Left hindlimb (tissue), 1 donor: ENCODE results near the gene PDE4DIP.
"Not testable (repeated sequence)": the region's sequence is repeated elsewhere in the genome, so short reads cannot be mapped to it uniquely, and the experiment has no call there.

Experiments used
- DNase-seq: peaks from one replicate; pipeline ENCODE4 v3.0.0-alpha.2; 2018

Gene PDE4DIP

GRCh38 chr1:148874408-148875388 lies 30.5 kb downstream of the PDE4DIP start:
- DNase-seq, result not testable (repeated sequence)

GRCh38 chr1:148879812-148880416 lies 35.7 kb downstream of the PDE4DIP start:
- not testable (repeated sequence) for DNase-seq

GRCh38 chr1:148881261-148881660 lies 37.0 kb downstream of the PDE4DIP start:
- not testable (repeated sequence) for DNase-seq

GRCh38 chr1:148885219-148885618 lies 41.0 kb downstream of the PDE4DIP start:
- not testable (repeated sequence) for DNase-seq

- not testable (repeated sequence) for DNase-seq
Measured at GRCh38 chr1:148886293-148886692, 42.1 kb downstream of the PDE4DIP start.

GRCh38 chr1:148888597-148888996 lies 44.4 kb downstream of the PDE4DIP start:
- DNase-seq, result not testable (repeated sequence)

- DNase-seq, result not testable (repeated sequence)
Measured at GRCh38 chr1:148889267-148890074, 45.2 kb downstream of the PDE4DIP start.

- DNase-seq, result not testable (repeated sequence)
Measured at GRCh38 chr1:148890075-148890568, 45.9 kb downstream of the PDE4DIP start.

- DNase-seq, result not testable (repeated sequence)
Measured at GRCh38 chr1:148894360-148895352, 50.4 kb downstream of the PDE4DIP start.

- not testable (repeated sequence) for DNase-seq
Measured at GRCh38 chr1:148900026-148900425, 55.8 kb downstream of the PDE4DIP start.

- not testable (repeated sequence) for DNase-seq
Measured at GRCh38 chr1:148900691-148901090, 56.5 kb downstream of the PDE4DIP start.

- not testable (repeated sequence) for DNase-seq
Measured at GRCh38 chr1:148901150-148901952, 57.1 kb downstream of the PDE4DIP start.

GRCh38 chr1:148901953-148902341 lies 57.7 kb downstream of the PDE4DIP start:
- not testable (repeated sequence) for DNase-seq

- not testable (repeated sequence) for DNase-seq
Measured at GRCh38 chr1:148909219-148909826, 65.1 kb downstream of the PDE4DIP start.

GRCh38 chr1:148911303-148911928 lies 67.2 kb downstream of the PDE4DIP start:
- not testable (repeated sequence) for DNase-seq

- DNase-seq, result not testable (repeated sequence)
Measured at GRCh38 chr1:148916222-148916621, 72.0 kb downstream of the PDE4DIP start.

GRCh38 chr1:148916695-148917348 lies 72.6 kb downstream of the PDE4DIP start:
- not testable (repeated sequence) for DNase-seq

- not testable (repeated sequence) for DNase-seq
Measured at GRCh38 chr1:148918836-148919447, 74.7 kb downstream of the PDE4DIP start.
